Uterus (tissue), 2 donors: ENCODE measurements around the gene PORCN.

Experiments
- CTCF ChIP-seq, 4 experiments: fragments of 200-600 bp in 2 of 4; fragments of 450-650 bp in 2 of 4; sonication (generic) in 2 of 4; IDR thresholded peaks; one replicate each; pipeline ENCODE4 v1.5.1; 2016 to 2019; ENCODE audit warnings: antibody characterized with exemption in 4 of 4, mild to moderate bottlenecking in 2 of 4, moderate library complexity in 1 of 4
- POLR2A ChIP-seq, 2 donors: fragments of 450-650 bp; IDR thresholded peaks; one replicate each; pipeline ENCODE4 v1.6.1; 2016; ENCODE audit warnings: antibody characterized with exemption in 2 of 2, mild to moderate bottlenecking in 1 of 2, moderate library complexity in 1 of 2

GRCh38 chrX:48461830-48462229, 47.0 kb upstream of the PORCN start:
- TF ChIP-seq CTCF (IDR thresholded peaks at IDR 0.05) (no peak), POLR2A (IDR thresholded peaks at IDR 0.05) (no peak)
